Measurements from ENCODE around the gene SGCB.

DNA sequence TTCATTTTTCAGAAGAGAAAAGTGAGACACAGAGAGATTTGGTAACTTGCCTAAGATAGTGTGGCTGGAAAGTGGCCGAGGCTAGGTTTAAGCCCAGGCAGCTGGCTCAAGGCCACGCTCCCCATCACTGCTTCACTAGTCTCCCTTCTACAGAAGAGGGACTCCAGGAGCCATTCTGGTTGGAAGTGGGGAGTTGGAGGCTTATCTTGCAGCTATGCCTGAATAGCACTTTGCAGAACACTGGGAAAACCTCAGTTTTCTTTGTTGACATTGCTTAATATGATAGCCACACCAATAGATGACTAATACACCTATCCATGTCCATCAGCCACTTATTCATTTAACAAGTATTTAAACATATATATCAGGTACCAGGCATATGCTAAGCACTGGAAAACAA lies 36.5 kb downstream of the SGCB start:
- no peak for TF ChIP-seq POLR2A (IDR thresholded peaks at IDR 0.05)
- TF ChIP-seq CTCF (IDR thresholded peaks at IDR 0.05), result no peak

All from testis (tissue), 2 donors.